ENCODE measurements around the gene WDR55. TPM values are rescaled to one million over a fixed set of nuclear protein-coding genes. Genes with fewer than 3 reads are reported as not detected.
"Not testable (repeated sequence)": the region's sequence is repeated elsewhere in the genome, so short reads cannot be mapped to it uniquely, and the experiment has no call there.

The WDR55 gene
- polyA plus RNA-seq, 1 experiment: 17.9 TPM

GRCh38 chr5:140633501-140633900, 31.2 kb upstream of the WDR55 start:
- no peak for DNase-seq (ENCODE audit: low read depth)
- ChIA-PET CTCF (interaction anchor here (0.6 to 2.9 kb wide), 2 partner anchors 49 to 261 kb away, joined by 3 to 15 read pairs; no protein-coding TSS in a partner anchor), POLR2A (no interaction called here)
- Histone ChIP-seq H3K27me3 (ENCODE audit: control insufficient read depth, insufficient read depth, low read length) (no peaks in the 10 kb centered on the region), H3K36me3 (ENCODE audit: control insufficient read depth, insufficient read depth, low read length) (no peaks in the 10 kb centered on the region), H3K4me3 (ENCODE audit: low read depth, low read length) (no peak overlapping the region)
- no peak for TF ChIP-seq CTCF (IDR thresholded peaks at IDR 0.05; ENCODE audit: insufficient read depth, low read depth, low read length)

GRCh38 chr5:140634103-140634502, 30.6 kb upstream of the WDR55 start:
- DNase-seq (ENCODE audit: low read depth): no peak
- Histone ChIP-seq H3K4me3 (ENCODE audit: low read depth, low read length) (no peak overlapping the region), H3K36me3 (ENCODE audit: control insufficient read depth, insufficient read depth, low read length) (no peaks in the 10 kb centered on the region), H3K27me3 (ENCODE audit: control insufficient read depth, insufficient read depth, low read length) (no peaks in the 10 kb centered on the region)
- ChIA-PET POLR2A (no interaction called here), CTCF (interaction anchor here (0.8 to 2.9 kb wide), 8 partner anchors 13 to 271 kb away, joined by 3 to 15 read pairs (median 4); partner anchors contain the start of genes APBB3, IK and NDUFA2)
- TF ChIP-seq CTCF (IDR thresholded peaks at IDR 0.05; ENCODE audit: insufficient read depth, low read depth, low read length): no peak

- CTCF ChIA-PET: interaction anchor here (0.6 to 2.9 kb wide), 19 partner anchors 12 to 277 kb away, joined by 3 to 15 read pairs (median 4); partner anchors contain the start of genes APBB3, EIF4EBP3, IK and NDUFA2
- no peaks in the 10 kb centered on the region for H3K36me3 ChIP-seq (ENCODE audit: control insufficient read depth, insufficient read depth, low read length)
- no peaks in the 10 kb centered on the region for H3K27me3 ChIP-seq (ENCODE audit: control insufficient read depth, insufficient read depth, low read length)
- POLR2A ChIA-PET: no interaction called here
- TF ChIP-seq CTCF (IDR thresholded peaks at IDR 0.05; ENCODE audit: insufficient read depth, low read depth, low read length): no peak
- H3K4me3 ChIP-seq (ENCODE audit: low read depth, low read length): no peak overlapping the region
- DNase-seq (ENCODE audit: low read depth): no peak
Measured at GRCh38 chr5:140635291-140636257, 29.1 kb upstream of the WDR55 start.

- no peak for TF ChIP-seq CTCF (IDR thresholded peaks at IDR 0.05; ENCODE audit: insufficient read depth, low read depth, low read length)
- CTCF ChIA-PET: no interaction called here
- peaks cover 4% of the 10 kb centered on the region; the same call in 1 of the 2 replicates for H3K36me3 ChIP-seq (ENCODE audit: control insufficient read depth, insufficient read depth, low read length)
- no peak for DNase-seq (ENCODE audit: low read depth)
- H3K27me3 ChIP-seq (ENCODE audit: control insufficient read depth, insufficient read depth, low read length): no peaks in the 10 kb centered on the region
- H3K4me3 ChIP-seq (ENCODE audit: low read depth, low read length): no peak overlapping the region
- POLR2A ChIA-PET: no interaction called here
Measured at GRCh38 chr5:140637371-140638100, 27.2 kb upstream of the WDR55 start.

GRCh38 chr5:140638898-140639147, 25.9 kb upstream of the WDR55 start:
- DNase-seq (ENCODE audit: low read depth); H3K27me3 ChIP-seq (ENCODE audit: control insufficient read depth, insufficient read depth, low read length); POLR2A ChIA-PET; H3K36me3 ChIP-seq (ENCODE audit: control insufficient read depth, insufficient read depth, low read length): not testable (repeated sequence)
- CTCF ChIA-PET: interaction anchor here (1.1 to 1.5 kb wide), 7 partner anchors 18 to 276 kb away, joined by 3 to 8 read pairs (median 3); no protein-coding TSS in a partner anchor
- peak overlapping the region; percentile 62 for H3K4me3 ChIP-seq (ENCODE audit: low read depth, low read length)
